ENCODE measurements around the gene RGS2. TPM values are rescaled to one million over a fixed set of nuclear protein-coding genes. Genes with fewer than 3 reads are reported as not detected.

The RGS2 gene
- total RNA-seq, 1 donor from 2014 or later: 15.8 TPM

DNA sequence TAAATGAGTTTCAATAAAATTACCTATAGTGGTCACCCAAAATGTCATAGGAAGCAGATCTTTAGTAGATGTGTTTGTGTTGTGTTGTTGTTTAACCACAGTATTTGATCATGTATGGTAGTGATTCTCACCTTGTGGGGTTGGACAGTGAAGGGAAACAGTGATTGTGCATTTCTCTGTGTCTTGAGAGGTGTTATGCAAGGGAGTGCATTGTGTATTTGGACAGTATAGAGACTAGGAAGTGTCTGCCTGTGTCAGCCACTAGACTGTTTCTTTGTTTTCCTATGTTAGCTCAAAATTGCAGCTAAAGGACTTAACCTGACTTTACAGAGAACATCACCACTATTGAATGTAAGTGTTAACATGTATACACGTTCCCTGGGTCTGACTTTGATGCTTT lies 6.0 kb downstream of the RGS2 start:
- intact Hi-C loops (cut with micrococcal nuclease): no loop called here
- H3K4me3 ChIP-seq: no peak overlapping the region
- TF ChIP-seq, protein P1, sequence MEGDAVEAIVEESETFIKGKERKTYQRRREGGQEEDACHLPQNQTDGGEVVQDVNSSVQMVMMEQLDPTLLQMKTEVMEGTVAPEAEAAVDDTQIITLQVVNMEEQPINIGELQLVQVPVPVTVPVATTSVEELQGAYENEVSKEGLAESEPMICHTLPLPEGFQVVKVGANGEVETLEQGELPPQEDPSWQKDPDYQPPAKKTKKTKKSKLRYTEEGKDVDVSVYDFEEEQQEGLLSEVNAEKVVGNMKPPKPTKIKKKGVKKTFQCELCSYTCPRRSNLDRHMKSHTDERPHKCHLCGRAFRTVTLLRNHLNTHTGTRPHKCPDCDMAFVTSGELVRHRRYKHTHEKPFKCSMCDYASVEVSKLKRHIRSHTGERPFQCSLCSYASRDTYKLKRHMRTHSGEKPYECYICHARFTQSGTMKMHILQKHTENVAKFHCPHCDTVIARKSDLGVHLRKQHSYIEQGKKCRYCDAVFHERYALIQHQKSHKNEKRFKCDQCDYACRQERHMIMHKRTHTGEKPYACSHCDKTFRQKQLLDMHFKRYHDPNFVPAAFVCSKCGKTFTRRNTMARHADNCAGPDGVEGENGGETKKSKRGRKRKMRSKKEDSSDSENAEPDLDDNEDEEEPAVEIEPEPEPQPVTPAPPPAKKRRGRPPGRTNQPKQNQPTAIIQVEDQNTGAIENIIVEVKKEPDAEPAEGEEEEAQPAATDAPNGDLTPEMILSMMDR (IDR thresholded peaks at IDR 0.05; ENCODE audit: borderline replicate concordance): no peak
- no peak overlapping the region for H3K27ac ChIP-seq (replicated peaks)
- no peaks in the 10 kb centered on the region for H3K9me3 ChIP-seq (replicated peaks)
- H3K36me3 ChIP-seq: peaks cover 12% of the 10 kb centered on the region
- no peaks in the 10 kb centered on the region for H3K27me3 ChIP-seq (ENCODE audit: low read depth)
- H3K4me1 ChIP-seq: peaks cover 21% of the 10 kb centered on the region
- no peak for DNase-seq

DNA sequence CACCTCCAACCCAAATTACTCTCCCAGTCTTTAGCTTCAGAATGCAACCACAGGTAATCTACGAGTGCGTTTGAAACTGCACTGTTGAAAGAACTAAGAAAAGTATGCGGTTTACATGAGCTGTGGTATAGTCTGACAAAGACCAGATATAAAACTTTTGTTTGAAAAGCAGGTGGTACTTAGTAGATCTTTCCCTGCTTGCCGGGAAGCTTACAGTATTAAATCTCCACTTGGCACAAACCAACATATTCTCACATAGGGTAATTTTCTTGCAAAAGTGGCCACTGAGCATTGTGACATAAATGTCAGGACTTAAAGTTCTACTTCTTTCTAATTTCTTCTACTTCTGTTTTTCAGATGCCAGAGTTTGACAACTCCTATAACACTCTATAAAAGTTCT lies 8.4 kb downstream of the RGS2 start:
- Histone ChIP-seq H3K36me3 (no peaks in the 10 kb centered on the region), H3K4me3 (no peak overlapping the region), H3K9me3 (replicated peaks) (no peaks in the 10 kb centered on the region), H3K27me3 (ENCODE audit: low read depth) (no peaks in the 10 kb centered on the region), H3K4me1 (no peaks in the 10 kb centered on the region), H3K27ac (replicated peaks) (no peak overlapping the region)
- intact Hi-C loops (cut with micrococcal nuclease): no loop called here
- DNase-seq: no peak
- TF ChIP-seq, protein P1 (IDR thresholded peaks at IDR 0.05; ENCODE audit: borderline replicate concordance): no peak

DNA sequence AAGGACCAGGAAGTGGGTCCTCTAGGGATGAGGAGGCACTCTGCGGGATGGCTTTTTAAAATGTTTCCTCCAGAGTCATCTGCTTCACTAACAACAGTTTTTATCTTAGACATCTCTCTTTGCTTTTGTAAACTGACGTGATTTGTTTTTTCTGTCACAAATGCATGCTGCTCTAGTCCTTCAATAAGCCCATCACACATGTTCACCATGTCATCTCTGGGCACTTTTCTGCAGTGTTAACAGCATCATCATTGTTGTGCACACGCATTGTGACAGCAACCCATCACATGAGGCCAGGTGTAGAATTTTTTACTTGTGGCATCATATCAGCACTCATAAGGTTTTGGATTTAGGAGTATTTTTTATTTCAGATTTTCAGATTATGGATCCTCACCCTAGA lies 12.5 kb downstream of the RGS2 start:
- H3K27me3 ChIP-seq (ENCODE audit: low read depth): no peaks in the 10 kb centered on the region
- H3K9me3 ChIP-seq (replicated peaks): no peaks in the 10 kb centered on the region
- H3K36me3 ChIP-seq: no peaks in the 10 kb centered on the region
- no peak overlapping the region for H3K27ac ChIP-seq (replicated peaks)
- no peak for DNase-seq
- intact Hi-C loops (cut with micrococcal nuclease): no loop called here
- H3K4me3 ChIP-seq: no peak overlapping the region
- TF ChIP-seq, protein P1 (IDR thresholded peaks at IDR 0.05; ENCODE audit: borderline replicate concordance): no peak
- no peaks in the 10 kb centered on the region for H3K4me1 ChIP-seq

DNA sequence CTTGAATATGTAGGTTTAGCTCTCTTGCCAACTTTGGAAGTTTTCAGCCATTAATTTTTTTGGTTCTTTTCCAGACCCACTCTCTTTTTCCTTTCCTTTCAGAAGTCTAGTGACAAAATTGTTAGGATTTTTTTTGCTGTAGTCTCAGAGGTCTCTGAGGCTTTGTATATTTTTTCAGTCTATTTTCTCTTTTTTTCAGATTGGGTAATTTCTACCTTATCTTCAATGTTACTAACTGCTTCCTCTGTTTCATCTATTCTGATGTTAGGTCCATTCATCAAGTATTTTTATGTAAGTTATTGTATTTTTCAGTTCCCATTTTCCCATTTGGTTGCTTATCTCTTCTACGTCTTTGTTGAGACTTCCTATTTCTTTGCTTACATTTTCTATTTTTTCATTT lies 15.7 kb downstream of the RGS2 start:
- H3K27me3 ChIP-seq (ENCODE audit: low read depth): no peaks in the 10 kb centered on the region
- no peak for DNase-seq
- intact Hi-C loops (cut with micrococcal nuclease): no loop called here
- no peaks in the 10 kb centered on the region for H3K4me1 ChIP-seq
- no peaks in the 10 kb centered on the region for H3K9me3 ChIP-seq (replicated peaks)
- TF ChIP-seq, protein P1 (IDR thresholded peaks at IDR 0.05; ENCODE audit: borderline replicate concordance): no peak
- H3K27ac ChIP-seq (replicated peaks): no peak overlapping the region
- no peaks in the 10 kb centered on the region for H3K36me3 ChIP-seq
- H3K4me3 ChIP-seq: no peak overlapping the region

DNA sequence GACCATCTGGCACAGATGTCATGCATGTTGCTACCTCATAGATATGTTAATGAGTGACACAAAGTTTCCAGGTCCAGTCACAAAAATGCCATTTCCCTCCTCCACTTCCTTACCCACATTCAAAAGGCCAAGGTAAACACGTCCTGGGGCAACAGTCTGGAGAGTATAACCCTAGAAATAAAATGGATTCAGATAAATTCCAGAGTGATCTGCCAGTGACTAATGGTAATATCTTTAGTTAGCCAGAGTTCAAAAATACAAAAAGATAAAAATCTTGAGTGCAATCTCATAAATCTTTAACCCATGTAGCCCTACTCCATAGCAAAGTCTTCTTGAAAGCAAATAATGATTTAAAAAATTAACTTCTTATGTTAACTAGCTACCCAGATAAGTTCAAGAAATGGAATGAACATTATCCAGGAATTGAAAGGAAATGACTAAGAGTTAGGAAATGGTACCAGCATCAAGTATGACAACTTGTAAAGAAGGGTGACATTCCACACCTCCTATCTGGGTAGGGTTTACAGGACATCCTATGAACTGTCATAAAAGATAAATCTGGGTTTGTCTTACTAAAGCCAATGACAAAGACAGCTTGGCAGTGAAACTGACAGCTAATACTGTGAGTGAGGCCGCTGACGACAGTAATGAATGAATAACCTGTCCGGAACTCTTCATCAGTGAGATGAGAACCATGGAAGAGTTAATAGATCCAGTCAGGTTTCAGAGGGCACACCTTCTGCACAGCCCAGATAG lies 18.1 kb downstream of the RGS2 start:
- no peak for DNase-seq
- Histone ChIP-seq H3K9me3 (replicated peaks) (no peaks in the 10 kb centered on the region), H3K4me1 (no peaks in the 10 kb centered on the region), H3K27ac (replicated peaks) (no peak overlapping the region), H3K36me3 (no peaks in the 10 kb centered on the region), H3K27me3 (ENCODE audit: low read depth) (no peaks in the 10 kb centered on the region), H3K4me3 (no peak overlapping the region)
- TF ChIP-seq, protein P1 (IDR thresholded peaks at IDR 0.05; ENCODE audit: borderline replicate concordance): no peak
- intact Hi-C loops (cut with micrococcal nuclease): no loop called here

All from left ventricle myocardium inferior (tissue), 1 donor.